SU-DHL-6 (cell line): ENCODE data around the gene PI4KA.

Source experiments
- EZH2phosphoT487 ChIP-seq: fragments of 200-600 bp; sonication (generic), shearing (Covaris generic); conservative IDR thresholded peaks from 2 replicates; pipeline ENCODE4 v1.6.1; 2018; ENCODE audit warnings: mild to moderate bottlenecking, antibody characterized with exemption, low read length, moderate library complexity, mixed read lengths
- TF ChIP-seq, protein P1 (sequence below): fragments of 200-600 bp; sonication (generic); IDR thresholded peaks from one replicate; pipeline ENCODE4 v1.5.1; 2017; ENCODE audit warnings: antibody characterized with exemption, mild to moderate bottlenecking, low read length, moderate library complexity; ENCODE audit not compliant: insufficient read depth, poor library complexity, severe bottlenecking

DNA sequence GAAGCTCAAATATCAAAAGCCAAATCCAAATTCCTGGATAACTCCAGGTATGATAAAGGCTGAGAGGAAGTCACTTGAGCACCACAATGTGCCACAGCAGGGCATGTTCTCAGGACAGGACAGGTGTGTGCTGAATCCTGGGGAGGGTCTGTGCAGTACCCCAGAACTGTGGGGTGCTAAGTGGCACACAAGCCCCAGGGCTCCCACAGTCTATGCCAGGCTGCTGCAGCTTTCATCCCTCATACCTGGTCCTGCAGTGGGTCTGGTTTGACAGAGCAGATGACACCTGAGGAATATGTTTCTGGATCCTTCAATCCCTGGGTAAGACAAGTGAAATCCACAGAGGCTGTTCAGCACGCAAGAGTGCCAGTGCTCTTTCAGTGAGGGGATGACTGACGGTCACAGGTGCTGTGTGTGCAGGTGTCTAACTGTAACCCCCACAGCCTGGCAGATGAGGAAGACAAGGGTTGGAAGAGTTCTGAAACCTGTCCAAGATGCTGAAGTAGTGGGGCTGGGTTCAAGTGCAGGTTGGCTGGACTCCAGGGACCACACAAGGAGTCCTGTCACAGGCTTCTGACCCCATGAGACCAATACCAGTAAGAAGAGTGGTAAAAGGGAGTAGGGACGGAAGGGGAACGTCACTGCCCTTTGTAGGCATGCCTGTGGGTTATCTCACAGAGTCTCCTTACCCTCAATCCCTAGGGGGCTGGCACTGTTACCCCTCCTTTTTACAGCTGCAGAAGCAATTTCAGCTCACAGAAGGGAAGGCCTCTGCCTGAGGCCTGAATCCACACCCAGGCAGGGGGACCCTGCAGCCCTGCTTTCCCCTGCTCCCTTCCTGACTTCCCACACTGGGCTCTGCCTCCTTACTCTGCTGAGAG, 70.6 kb downstream of the PI4KA start:
- TF ChIP-seq, protein P1, sequence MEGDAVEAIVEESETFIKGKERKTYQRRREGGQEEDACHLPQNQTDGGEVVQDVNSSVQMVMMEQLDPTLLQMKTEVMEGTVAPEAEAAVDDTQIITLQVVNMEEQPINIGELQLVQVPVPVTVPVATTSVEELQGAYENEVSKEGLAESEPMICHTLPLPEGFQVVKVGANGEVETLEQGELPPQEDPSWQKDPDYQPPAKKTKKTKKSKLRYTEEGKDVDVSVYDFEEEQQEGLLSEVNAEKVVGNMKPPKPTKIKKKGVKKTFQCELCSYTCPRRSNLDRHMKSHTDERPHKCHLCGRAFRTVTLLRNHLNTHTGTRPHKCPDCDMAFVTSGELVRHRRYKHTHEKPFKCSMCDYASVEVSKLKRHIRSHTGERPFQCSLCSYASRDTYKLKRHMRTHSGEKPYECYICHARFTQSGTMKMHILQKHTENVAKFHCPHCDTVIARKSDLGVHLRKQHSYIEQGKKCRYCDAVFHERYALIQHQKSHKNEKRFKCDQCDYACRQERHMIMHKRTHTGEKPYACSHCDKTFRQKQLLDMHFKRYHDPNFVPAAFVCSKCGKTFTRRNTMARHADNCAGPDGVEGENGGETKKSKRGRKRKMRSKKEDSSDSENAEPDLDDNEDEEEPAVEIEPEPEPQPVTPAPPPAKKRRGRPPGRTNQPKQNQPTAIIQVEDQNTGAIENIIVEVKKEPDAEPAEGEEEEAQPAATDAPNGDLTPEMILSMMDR = no peak
- no peak for TF ChIP-seq EZH2phosphoT487
